Fibroblast of the aortic adventitia (primary cell): ENCODE data around the gene AKAP13. TPM values are rescaled to one million over a fixed set of nuclear protein-coding genes. Genes with fewer than 3 reads are reported as not detected.

Experiments
- DNase-seq: peaks from one replicate; pipeline ENCODE4 v3.0.0-alpha.2; 2010; ENCODE audit warnings: low read depth
- H3K4me3 ChIP-seq: 2 replicates; pipeline ENCODE4 v1.5.1; 2011; ENCODE audit warnings: low read depth, mild to moderate bottlenecking, control low read depth, low read length, moderate library complexity
- total RNA-seq: library from RNA; depleted of rRNA; stranded (reverse); fragments of >200 nt; gene quantifications from 2 replicates; pipeline ENCODE4 v1.2.3, GENCODE V29; 2012; ENCODE audit warnings: low replicate concordance
- TF ChIP-seq, protein P1 (sequence below): IDR thresholded peaks from 2 replicates; pipeline ENCODE4 v1.5.1; 2011; ENCODE audit warnings: mild to moderate bottlenecking, low read length, control low read depth, inconsistent platforms; ENCODE audit not compliant: insufficient read depth

AKAP13 gene
- total RNA-seq, 1 donor: 89.9 TPM

DNA sequence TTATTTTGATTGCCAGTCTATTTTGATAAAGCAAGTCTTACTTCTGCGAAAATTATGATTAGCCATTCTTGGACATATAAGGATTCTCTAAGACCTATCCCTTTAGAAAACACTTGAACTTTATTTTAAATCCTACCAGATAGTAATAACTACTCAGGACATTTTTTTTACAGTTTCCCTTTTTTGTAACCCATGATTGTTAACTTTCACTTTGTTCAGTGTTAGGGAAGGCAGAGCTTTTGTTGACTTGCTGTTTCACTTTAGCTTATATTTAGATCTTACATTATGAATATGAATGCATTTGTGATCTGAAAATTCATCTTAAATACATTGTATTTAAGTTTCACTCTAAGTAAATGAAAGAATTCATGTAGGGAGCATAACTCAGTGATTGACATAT is 167.0 kb downstream of the AKAP13 start:
- no peak for DNase-seq
- no peak overlapping the region for H3K4me3 ChIP-seq
- TF ChIP-seq, protein P1, sequence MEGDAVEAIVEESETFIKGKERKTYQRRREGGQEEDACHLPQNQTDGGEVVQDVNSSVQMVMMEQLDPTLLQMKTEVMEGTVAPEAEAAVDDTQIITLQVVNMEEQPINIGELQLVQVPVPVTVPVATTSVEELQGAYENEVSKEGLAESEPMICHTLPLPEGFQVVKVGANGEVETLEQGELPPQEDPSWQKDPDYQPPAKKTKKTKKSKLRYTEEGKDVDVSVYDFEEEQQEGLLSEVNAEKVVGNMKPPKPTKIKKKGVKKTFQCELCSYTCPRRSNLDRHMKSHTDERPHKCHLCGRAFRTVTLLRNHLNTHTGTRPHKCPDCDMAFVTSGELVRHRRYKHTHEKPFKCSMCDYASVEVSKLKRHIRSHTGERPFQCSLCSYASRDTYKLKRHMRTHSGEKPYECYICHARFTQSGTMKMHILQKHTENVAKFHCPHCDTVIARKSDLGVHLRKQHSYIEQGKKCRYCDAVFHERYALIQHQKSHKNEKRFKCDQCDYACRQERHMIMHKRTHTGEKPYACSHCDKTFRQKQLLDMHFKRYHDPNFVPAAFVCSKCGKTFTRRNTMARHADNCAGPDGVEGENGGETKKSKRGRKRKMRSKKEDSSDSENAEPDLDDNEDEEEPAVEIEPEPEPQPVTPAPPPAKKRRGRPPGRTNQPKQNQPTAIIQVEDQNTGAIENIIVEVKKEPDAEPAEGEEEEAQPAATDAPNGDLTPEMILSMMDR: no peak

DNA sequence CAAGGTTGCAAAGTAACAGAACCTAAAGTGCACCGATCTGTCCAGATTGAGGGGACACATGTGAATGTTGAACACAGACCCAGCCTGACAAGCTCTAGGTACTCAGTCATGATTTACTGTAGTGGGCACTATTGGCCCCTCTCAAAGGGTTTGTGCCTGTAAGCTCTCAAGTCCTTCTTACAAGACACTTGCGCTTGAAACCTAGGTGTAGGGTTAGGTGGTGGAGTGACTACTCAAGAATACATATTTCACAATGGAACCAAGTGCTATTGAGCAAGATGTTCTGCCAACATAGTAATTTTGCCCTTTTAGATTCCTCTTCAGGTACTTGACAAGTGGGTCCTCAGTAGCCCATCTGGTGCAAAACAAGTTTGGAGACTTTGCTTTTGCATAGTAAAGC is 169.9 kb downstream of the AKAP13 start:
- TF ChIP-seq, protein P1: no peak
- no peak overlapping the region for H3K4me3 ChIP-seq
- DNase-seq: no peak

DNA sequence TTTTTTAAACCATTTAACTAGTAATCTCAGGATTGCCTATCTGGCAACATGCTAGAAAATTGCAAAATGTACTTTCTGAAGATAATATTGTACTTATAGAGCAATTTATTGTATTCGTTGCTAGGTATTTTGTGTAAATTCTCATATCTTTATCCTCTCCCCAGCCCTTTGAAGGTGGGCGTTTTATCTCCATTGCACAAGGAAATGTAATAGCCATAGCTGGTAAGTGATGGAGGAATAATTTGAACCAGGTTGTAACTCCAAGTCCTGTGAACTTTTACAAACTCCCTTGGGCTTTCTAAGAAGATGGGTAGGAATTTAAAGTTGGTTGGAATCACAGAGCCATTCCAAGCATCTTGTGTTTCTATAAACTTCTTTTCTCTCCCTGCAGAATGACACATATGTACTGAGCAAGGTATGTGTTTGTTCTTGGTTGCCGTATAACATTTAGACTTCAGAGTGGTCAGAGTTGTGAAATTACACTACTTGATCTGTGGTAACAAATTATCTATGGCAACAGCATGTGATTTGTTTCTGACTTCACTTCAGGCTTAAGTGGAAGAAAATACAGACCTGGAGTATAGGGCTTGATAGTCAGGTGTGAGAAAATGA is 170.9 kb downstream of the AKAP13 start:
- TF ChIP-seq, protein P1: no peak
- DNase-seq: peak; percentile 41
- no peak overlapping the region for H3K4me3 ChIP-seq

DNA sequence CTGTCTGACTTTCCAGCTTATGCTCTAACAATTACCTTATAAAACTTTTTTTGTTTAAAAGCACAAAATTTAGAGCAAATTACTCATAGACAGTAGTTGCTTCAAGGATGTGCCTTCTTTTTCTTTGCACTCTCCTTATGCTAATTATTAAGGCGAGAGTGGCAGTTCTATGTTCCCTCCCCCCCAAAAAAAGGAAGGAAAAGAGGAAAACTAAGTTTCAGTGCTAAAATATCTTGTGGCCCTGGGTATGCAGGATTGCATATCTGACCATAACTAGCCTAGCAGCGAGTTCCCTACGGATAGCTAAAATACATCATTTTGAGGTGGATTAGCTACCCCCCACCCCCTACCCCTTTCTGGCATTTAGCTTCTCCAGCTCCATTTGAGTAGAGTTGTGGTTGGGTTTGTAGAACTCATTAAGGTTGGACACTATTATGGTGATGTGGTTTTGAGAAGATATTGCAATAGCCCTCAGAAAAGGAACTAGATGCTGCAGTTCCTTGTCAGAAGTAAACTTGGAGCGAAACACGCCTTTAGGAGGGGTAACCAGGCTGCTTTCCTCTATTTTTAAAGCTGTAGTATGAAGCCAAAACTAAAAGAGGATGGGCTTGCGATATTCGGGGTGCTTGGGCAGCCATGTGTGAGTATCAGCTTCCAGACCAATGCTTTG is 174.6 kb downstream of the AKAP13 start:
- no peak overlapping the region for H3K4me3 ChIP-seq
- TF ChIP-seq, protein P1: no peak
- DNase-seq: no peak

DNA sequence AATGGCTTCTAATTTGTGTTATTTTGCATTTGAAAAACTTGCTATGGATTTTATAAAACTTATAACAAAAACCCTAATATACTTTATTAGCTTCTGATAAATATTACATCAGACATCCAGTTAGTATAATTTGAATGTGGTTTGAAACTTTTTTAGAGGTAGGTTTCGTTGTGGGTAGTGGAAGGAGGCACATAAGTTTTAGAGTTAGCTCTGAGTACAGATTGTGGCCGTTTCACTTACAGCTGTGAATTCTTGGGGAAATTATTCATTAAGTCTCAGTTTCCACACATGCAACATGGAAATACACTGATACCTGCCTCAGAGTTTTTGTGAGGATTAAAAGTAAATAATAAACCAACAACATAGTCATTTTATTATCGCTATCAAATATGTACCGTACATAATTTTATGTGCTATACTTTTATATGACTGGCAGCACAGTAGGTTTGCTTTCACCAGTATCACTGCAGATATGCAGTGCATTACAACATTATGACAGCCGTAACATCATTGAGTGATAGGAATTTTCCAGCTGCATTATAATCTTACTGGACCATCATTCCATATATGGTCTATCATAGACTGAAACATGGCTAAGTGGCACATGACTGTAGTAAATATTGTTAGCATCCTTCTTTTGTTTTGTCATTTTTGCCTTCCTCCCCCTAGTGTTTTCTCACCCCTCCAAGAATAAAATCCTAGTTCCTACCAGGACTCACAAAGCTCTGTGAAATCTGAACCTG is 175.6 kb downstream of the AKAP13 start:
- TF ChIP-seq, protein P1: no peak
- no peak overlapping the region for H3K4me3 ChIP-seq
- no peak for DNase-seq

DNA sequence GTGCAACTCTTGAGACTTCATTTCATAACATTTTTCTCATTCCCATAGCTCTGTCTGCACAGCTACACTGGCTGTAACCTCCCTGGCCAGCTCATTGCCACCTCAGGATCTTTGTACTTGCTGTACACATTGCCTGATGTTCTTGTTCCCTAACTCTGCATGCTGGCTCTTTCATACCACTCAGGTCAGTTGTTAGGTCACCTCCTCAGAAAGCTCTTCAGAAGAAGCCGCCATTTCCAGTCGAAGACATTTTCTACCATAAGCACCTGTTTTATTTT is 176.2 kb downstream of the AKAP13 start:
- no peak for DNase-seq
- TF ChIP-seq, protein P1: no peak
- H3K4me3 ChIP-seq: no peak overlapping the region
